Inflammatory macrophage treated with lipopolysaccharide for 4 hours (primary cell): ENCODE data around the gene ZNF597.
A peak's percentile ranks its signal among the peaks of the same experiment; 100 is the strongest.

ENCODE experiments used
- DNase-seq: peaks from one replicate; pipeline ENCODE4 v3.0.0-alpha.2; 2020

Gene ZNF597, protein sequence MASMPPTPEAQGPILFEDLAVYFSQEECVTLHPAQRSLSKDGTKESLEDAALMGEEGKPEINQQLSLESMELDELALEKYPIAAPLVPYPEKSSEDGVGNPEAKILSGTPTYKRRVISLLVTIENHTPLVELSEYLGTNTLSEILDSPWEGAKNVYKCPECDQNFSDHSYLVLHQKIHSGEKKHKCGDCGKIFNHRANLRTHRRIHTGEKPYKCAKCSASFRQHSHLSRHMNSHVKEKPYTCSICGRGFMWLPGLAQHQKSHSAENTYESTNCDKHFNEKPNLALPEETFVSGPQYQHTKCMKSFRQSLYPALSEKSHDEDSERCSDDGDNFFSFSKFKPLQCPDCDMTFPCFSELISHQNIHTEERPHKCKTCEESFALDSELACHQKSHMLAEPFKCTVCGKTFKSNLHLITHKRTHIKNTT

DNA sequence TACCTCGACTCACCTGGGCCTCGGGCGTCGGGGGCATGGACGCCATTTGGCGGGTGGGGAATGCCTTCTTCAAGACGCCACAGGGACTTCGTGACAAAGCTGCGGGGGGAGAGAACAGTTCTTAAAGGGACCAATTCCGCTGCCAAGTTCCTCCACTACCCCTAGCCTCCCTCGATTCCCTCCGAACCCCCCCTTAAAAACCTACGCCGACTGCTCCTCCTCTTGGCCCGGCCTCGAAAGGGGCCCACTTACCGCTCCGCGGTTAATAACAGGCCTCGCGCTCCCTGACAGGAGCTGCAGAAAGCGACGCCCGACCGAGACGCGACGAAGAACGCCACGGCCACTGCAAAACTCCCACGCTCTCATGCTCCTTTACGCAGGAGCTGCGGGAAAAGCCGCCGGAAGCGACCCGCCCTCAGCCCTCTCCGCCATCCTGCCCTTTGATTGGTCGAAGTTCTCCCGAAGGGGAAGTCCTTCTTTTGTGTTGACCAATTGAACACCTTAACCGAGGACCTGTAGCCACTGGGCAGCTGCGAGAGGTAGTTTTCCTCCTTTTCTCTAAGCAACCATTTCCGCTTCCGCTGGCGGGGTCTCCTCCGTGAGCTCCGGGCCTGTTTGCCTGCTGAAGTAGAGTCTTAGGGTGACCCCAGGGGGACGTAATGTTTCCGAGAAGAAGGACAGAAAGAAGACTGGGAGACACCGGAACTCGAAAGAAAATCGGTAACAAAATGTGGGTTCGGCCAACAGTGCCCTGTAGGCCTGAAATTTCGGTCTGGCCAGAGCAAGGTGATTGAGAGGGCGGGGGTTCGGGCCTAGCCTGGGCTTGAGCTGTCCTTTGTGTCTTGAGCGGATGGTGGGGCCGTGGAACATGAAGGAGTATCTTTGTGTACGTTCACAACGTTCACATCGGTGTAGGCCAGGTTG is at the start of gene ZNF597, which contains the start of gene NAA60:
Gene ZNF597, minus strand, starts transcription at position 397 of the 924 bp plus-strand sequence. Its CDS starts 351 bp downstream, at position 46.
Gene NAA60, plus strand, starts transcription at position 573 of the 924 bp plus-strand sequence. CDS start 32,548 bp downstream, outside the sequence.
- DNase-seq, result peak; percentile 94

DNA sequence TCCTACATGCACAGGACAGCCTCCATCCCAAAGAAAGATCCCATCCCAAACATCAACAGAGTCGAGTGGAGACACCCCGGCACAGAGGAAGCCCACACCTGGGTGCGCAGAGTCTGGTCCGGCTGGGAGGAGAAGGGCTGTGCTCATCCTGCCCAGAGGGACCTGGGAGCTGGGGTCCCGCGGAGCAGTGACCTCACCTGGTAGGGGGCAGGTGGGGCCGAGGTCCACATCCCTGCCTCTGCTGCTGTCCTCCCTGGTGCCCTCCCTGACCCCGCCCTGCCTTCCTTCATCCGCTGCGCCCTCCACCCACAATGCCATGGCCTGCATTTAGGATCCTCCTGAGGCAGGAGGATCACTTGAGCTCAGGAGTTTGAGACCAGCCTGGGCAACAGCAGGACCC is 49.1 kb upstream of the ZNF597 start:
- DNase-seq, result no peak

GRCh38 chr16:3490911-3491629 is 47.8 kb upstream of the ZNF597 start:
- no peak for DNase-seq

GRCh38 chr16:3488801-3489200 is 45.5 kb upstream of the ZNF597 start:
- DNase-seq, result no peak

DNA sequence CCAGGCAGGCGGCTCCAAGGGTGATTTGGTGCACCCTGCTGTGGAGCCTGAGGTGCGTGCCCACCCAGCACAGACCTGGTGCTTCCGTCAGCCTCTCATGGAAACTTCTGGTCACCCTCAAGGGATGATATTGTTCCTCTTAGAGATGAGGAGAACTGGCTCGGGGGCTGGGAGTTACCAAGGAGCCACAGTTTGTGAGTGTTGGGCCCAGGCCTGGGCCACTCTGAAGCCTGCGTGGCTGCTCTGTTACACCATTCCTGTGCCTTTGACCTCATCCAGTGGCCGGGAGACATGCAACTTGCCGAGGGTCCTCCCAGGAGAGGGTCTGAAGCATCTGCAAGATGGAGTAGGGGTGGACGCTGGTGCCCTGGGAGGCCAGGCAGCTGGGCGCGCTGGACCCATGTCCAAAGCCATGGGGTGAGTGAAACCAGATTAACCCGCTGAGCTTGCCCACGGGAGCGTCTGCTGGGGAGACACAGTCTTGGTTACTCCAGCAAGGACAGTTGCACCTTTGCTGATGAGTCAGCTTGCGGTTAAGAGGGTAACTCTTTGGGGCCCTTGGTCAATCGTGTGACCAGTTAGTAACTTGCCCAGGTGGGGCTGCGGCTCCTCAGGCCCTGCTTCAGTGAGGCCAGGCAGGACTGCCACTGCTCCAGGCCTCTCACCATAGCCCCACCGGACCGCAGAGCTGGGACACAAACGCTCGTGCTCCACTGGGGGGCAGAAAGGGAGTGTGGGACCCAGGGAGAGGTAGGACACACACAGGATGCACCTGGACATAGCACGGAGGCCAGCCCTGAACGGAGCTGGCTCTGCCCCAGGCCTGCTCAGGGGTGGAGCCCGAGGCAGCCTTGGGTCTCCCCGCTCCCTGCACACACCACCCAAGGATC is 44.5 kb upstream of the ZNF597 start:
- no peak for DNase-seq

DNA sequence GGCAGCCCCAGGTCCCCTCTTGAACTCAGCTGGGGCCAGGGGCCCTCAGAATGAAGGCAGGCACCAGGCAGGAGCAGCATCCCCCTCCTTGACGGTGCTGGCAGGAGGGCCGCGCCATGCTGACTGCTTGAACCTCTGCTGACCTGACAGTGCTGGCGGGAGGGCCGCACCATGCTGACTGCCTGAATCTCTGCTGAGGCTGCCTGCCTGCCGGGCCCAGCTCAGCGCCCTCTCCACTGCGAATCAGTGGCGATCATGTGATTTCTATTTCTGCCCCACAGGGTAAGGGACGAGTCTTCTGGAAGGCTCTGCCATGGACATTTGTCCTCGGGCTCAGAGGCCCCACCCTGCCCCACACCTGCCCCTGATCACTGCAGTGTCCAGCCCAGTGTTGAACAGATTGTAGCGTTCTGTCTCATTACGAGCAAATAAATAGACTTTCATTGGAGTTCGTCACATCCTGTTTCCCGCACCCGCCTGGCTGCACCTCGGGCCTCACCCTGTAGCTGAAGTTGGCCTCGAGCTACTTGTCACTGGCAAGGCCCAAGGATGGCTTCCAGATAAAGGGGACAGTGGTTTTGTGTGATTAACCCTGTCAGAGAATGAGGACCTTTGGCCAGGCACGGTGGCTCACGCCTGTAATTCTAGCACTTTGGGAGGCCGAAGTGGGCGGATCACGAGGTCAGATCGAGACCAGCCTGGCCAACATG is 43.4 kb upstream of the ZNF597 start:
- no peak for DNase-seq

DNA sequence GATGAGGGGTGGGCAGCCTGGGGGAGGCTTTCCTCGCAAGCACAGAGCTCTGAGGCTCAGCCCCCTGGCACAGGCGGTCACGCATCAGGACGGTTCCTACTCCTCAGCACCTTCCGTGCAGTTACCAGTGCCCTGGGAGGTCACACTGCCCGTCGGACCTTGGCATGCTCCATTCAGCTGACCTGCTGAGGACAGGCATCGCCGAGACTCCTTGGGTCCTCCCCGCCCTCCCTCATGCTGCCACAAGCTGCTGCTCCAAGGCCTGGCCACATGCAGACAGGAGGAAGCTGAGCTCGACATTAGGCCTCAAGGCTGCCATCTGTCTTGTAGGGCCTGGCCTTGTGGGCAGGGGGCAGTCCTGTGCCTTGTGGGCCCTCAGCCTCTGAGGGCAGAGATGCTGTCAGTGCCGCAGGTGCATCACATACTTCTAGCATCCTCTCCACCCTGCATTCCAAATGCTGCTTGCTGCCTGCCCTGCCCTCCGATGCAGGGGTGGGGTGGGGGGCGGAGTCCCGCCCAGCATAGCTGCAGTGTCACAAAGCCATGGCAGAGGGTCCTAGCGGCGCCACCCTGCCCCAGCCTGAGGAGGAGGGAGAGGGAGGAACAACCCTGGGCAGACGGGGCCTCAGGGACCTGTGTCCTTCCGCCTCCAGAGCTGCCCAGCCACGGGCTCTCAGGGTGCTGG is 42.7 kb upstream of the ZNF597 start:
- DNase-seq, result no peak

- DNase-seq, result no peak
Observed at GRCh38 chr16:3485097-3485745, 41.9 kb upstream of the ZNF597 start.

GRCh38 chr16:3484318-3485096 is 41.2 kb upstream of the ZNF597 start:
- DNase-seq, result no peak

- DNase-seq, result no peak
Observed at GRCh38 chr16:3482659-3483241, 39.4 kb upstream of the ZNF597 start.

GRCh38 chr16:3481696-3482658 is 38.7 kb upstream of the ZNF597 start:
- no peak for DNase-seq

DNA sequence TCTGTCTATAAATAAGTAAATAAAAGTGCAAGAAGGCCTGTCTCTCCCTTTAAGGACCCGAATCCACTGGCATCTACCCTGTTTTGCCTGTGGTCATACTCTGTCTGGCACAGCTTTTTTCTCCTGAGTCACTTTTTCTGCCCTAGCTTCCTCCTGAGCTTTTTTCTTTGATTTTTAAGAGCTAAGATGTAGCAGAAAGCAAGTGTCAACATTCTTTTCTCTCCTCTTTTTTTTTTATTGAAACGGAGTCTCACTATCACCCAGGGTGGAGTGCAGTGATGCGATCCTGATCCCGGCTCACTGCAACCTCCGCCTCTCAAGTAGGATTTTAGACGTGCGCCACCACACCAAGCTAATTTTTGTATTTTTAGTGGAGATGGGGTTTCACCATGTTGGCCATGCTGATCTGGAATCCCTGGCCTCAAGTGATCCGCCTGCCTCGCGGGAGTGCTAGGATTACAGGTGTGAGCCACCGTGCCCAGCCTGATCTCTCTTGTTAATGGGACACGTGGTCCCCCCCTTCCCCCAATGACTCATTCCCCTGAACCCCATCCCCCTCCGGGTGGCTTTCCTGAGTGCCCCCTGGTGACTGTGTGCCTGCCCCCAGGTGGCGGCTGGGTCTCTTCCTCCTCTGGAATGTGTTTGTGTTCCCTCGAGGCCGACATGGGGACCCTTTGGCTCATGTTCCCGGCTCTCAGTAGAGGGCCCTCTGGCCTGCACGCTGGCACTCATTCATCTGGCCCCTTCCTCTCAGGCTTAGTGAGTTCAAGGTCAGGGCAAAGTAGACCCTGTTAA is 37.8 kb upstream of the ZNF597 start:
- no peak for DNase-seq

GRCh38 chr16:3479654-3480216 is 36.4 kb upstream of the ZNF597 start:
- no peak for DNase-seq

GRCh38 chr16:3478242-3478925 is 35.1 kb upstream of the ZNF597 start:
- DNase-seq, result no peak

GRCh38 chr16:3476409-3476808 is 33.1 kb upstream of the ZNF597 start:
- DNase-seq, result no peak
